HL-60 (cell line): ENCODE measurements around the gene NOLC1.

ENCODE experiments used
- CTCF ChIP-seq: IDR thresholded peaks from one replicate; pipeline ENCODE4 v1.5.1; 2011; ENCODE audit warnings: low read length, control low read depth, inconsistent platforms; ENCODE audit not compliant: insufficient read depth
- GABPA ChIP-seq: IDR thresholded peaks from 2 replicates; pipeline ENCODE4 v1.6.1; 2012; ENCODE audit warnings: low read depth
- POLR2AphosphoS5 ChIP-seq: IDR thresholded peaks from 2 replicates; pipeline ENCODE4 v1.6.1; 2012; ENCODE audit warnings: low read depth
- REST ChIP-seq: IDR thresholded peaks from 2 replicates; pipeline ENCODE4 v1.6.1; 2012; ENCODE audit warnings: low read depth; ENCODE audit not compliant: insufficient replicate concordance
- SPI1 ChIP-seq: IDR thresholded peaks from 2 replicates; pipeline ENCODE4 v1.6.1; 2012; ENCODE audit warnings: low read depth, mild to moderate bottlenecking, borderline replicate concordance

- no peak for TF ChIP-seq POLR2AphosphoS5
- TF ChIP-seq CTCF, result no peak
- TF ChIP-seq REST, result no peak
- TF ChIP-seq GABPA, result no peak
- TF ChIP-seq SPI1, result no peak
Observed at GRCh38 chr10:102106998-102107397, 45.2 kb upstream of the NOLC1 start.
